OCI-LY7 (cell line): ENCODE data around the gene FAM210B. TPM values are rescaled to one million over a fixed set of nuclear protein-coding genes. Genes with fewer than 3 reads are reported as not detected.

Experiments
- BruUV-seq: library from RNA; stranded (reverse); fragments of 400-500 nt; replicated peaks from 2 replicates; lab custom pipeline; 2021; lab: Mats Ljungman, UMichigan
- CTCF ChIA-PET: fragments of 300-600 bp; sonication (Branson Sonifier 250); formaldehyde crosslinking; loops from one replicate; lab custom pipeline; 2022; ENCODE audit warnings: antibody characterized with exemption; ENCODE audit not compliant: unreplicated experiment; lab: Charles Lee
- POLR2A ChIA-PET: fragments of 300-600 bp; sonication (Branson Sonifier 250); formaldehyde crosslinking; loops from one replicate; lab custom pipeline; 2022; ENCODE audit warnings: antibody characterized with exemption; lab: Charles Lee
- DNase-seq: peaks from one replicate; pipeline ENCODE4 v3.0.0-alpha.2; 2015; ENCODE audit warnings: low spot score
- H2AFZ ChIP-seq: fragments of 200-600 bp; sonication (generic), shearing (Covaris generic); 2 replicates; pipeline ENCODE4 v1.6.1; 2014; ENCODE audit warnings: mild to moderate bottlenecking, antibody characterized with exemption, low read length, moderate library complexity
- H3K27ac ChIP-seq: fragments of 200-600 bp; sonication (generic); 2 replicates; pipeline ENCODE4 v1.5.1; 2014; ENCODE audit warnings: mixed run types, low read depth, mild to moderate bottlenecking, moderate library complexity, low read length, inconsistent platforms; ENCODE audit not compliant: poor library complexity, severe bottlenecking
- H3K36me3 ChIP-seq: fragments of 200-600 bp; sonication (generic); 2 replicates; pipeline ENCODE4 v1.6.1; 2014; ENCODE audit warnings: mild to moderate bottlenecking, antibody characterized with exemption, low read length, moderate library complexity, mixed read lengths; ENCODE audit not compliant: insufficient read depth
- H3K4me1 ChIP-seq: fragments of 200-600 bp; sonication (generic); 2 replicates; pipeline ENCODE4 v1.5.1; 2014; ENCODE audit warnings: mild to moderate bottlenecking, low read length; ENCODE audit not compliant: insufficient read depth, poor library complexity, severe bottlenecking
- H3K4me2 ChIP-seq: fragments of 200-600 bp; sonication (generic); 2 replicates; pipeline ENCODE4 v1.6.1; 2014; ENCODE audit warnings: mild to moderate bottlenecking, low read length
- H3K4me3 ChIP-seq: fragments of 200-600 bp; sonication (generic); 2 replicates; pipeline ENCODE4 v1.5.1; 2014; ENCODE audit warnings: mild to moderate bottlenecking, low read depth, low read length; ENCODE audit not compliant: poor library complexity, severe bottlenecking
- H3K79me2 ChIP-seq: fragments of 200-600 bp; sonication (generic); 2 replicates; pipeline ENCODE4 v1.6.1; 2016; ENCODE audit warnings: low read depth, mild to moderate bottlenecking, low read length, moderate library complexity, mixed read lengths; ENCODE audit not compliant: insufficient read depth
- H3K9me2 ChIP-seq: fragments of 200-600 bp; sonication (generic); 2 replicates; pipeline ENCODE4 v1.6.1; 2016; ENCODE audit warnings: mild to moderate bottlenecking, low read length, mixed read lengths; ENCODE audit not compliant: insufficient read depth
- H3K9me3 ChIP-seq: fragments of 200-600 bp; sonication (generic); 2 replicates; pipeline ENCODE4 v1.6.1; 2014; ENCODE audit warnings: mild to moderate bottlenecking, mixed run types, low read length, mixed read lengths
- H4K20me1 ChIP-seq: fragments of 200-600 bp; sonication (generic); 2 replicates; pipeline ENCODE4 v1.6.1; 2014; ENCODE audit warnings: mild to moderate bottlenecking, antibody characterized with exemption, low read length, moderate library complexity, mixed read lengths; ENCODE audit not compliant: insufficient read depth
- CTCF ChIP-seq: fragments of 200-600 bp; sonication (generic); conservative IDR thresholded peaks from 2 replicates; pipeline ENCODE4 v1.5.1; 2014; ENCODE audit warnings: mild to moderate bottlenecking, antibody characterized with exemption, low read length, moderate library complexity, mixed read lengths
- EZH2phosphoT487 ChIP-seq: fragments of 200-600 bp; sonication (generic); IDR thresholded peaks from 2 replicates; pipeline ENCODE4 v1.6.1; 2018; ENCODE audit warnings: low read depth, borderline replicate concordance, mild to moderate bottlenecking, mixed run types, antibody characterized with exemption, low read length, moderate library complexity, mixed read lengths
- intact Hi-C: fragments of 100-400 bp; cut with micrococcal nuclease; formaldehyde crosslinking; loops from one replicate; pipeline ENCODE4 v1.10.0; 2022; ENCODE audit not compliant: unreplicated experiment
- total RNA-seq, 2 experiments: library from RNA; depleted of rRNA in 1 of 2; stranded (reverse); fragments of >200 nt in 1 of 2; shearing (Covaris generic) in 1 of 2; gene quantifications; 2 replicates each; pipeline ENCODE4 v1.2.3, GENCODE V29; 2014 to 2022

Gene FAM210B
- total RNA-seq, 2 experiments from 2014 or later = 0.19 to 1.3 TPM

DNA sequence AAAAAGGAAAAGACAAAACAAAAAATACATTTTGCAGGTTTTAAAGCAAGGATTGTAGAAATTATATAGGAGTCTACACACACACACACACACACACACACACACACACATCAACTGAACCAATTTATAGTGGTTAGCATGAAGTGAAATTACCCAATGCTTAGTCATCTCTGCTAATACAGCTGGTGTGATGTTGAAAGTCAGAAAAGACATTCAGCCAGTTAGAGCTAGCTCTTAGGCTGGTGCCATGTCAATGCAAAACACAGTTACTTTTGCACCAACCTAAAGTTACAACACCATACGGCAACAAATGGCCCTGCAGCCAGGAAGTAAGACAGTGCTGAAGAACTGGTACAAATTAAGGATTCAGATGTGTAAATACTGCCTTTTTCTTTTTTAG is 15.2 kb downstream of the FAM210B start:
- Histone ChIP-seq H4K20me1 (peaks cover 12% of the 10 kb centered on the region; the same call in 1 of the 2 replicates), H3K9me3 (no peaks in the 10 kb centered on the region), H3K27ac (no peak overlapping the region), H3K36me3 (peaks cover 100% of the 10 kb centered on the region), H3K79me2 (peaks cover 45% of the 10 kb centered on the region), H3K4me1 (no peaks in the 10 kb centered on the region), H2AFZ (no peak overlapping the region), H3K4me2 (no peak overlapping the region), H3K9me2 (no peaks in the 10 kb centered on the region), H3K4me3 (no peak overlapping the region)
- DNase-seq = no peak
- TF ChIP-seq CTCF = no peak
- no peak for TF ChIP-seq EZH2phosphoT487
- POLR2A ChIA-PET = interaction anchor here (0.6 to 1.1 kb wide), 4 partner anchors 15 to 416 kb away, joined by 3 to 5 read pairs (median 3); partner anchors contain the start of gene FAM210B
- CTCF ChIA-PET = no interaction called here
- intact Hi-C loops = no loop called here
- no TSS peak for BruUV-seq

DNA sequence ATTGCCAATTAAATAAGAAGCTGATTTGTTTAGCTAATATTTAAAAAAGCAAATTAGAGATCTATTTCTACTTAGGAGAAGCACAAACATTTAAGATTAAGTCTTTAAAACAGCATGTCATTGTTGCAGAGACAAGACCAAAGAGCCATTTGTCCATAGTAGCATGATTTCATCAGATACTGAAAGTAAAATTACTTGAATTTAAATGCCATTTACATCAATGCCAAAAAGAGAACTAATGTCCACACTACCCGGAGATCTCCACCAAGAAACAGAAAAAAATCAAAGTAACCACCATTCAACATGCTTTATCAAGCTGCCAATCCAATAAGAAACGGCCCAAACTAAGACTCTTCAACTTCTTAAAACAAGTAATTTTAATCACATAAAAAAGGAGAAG is 17.6 kb downstream of the FAM210B start:
- ChIA-PET CTCF (interaction anchor here (0.6 kb wide), 1 partner anchor 313 kb away, joined by 3 read pairs; no protein-coding TSS in a partner anchor), POLR2A (interaction anchor here (1.4 kb wide), 1 partner anchor 10 kb away, joined by 3 read pairs; no protein-coding TSS in a partner anchor)
- Histone ChIP-seq H3K79me2 (peaks cover 62% of the 10 kb centered on the region), H3K36me3 (peaks cover 99% of the 10 kb centered on the region), H4K20me1 (peaks cover 7% of the 10 kb centered on the region; the same call in 1 of the 2 replicates), H3K9me3 (no peaks in the 10 kb centered on the region), H3K4me3 (no peak overlapping the region), H3K4me2 (no peak overlapping the region), H3K27ac (no peak overlapping the region), H2AFZ (no peak overlapping the region), H3K4me1 (no peaks in the 10 kb centered on the region), H3K9me2 (no peaks in the 10 kb centered on the region)
- intact Hi-C loops = no loop called here
- no peak for DNase-seq
- BruUV-seq = no TSS peak
- no peak for TF ChIP-seq EZH2phosphoT487
- no peak for TF ChIP-seq CTCF

DNA sequence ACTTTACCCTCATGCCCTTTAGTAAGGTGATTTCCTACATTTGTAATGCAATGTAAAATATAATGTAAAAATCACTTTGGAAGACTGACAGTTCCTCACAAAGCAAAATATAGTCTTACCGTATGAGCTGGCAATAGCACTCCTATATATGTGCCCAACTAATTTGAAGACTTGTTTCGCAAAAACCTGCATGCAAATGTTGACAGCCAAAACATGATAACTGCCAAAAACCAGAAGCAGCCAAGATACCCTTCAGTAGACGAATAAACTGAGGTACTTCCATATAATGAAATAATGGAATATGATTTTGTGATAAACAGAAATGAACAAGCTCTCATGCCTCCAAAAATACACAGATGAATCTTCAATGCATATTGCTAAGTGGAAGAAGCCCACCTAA is 19.6 kb downstream of the FAM210B start:
- Histone ChIP-seq H3K4me3 (no peak overlapping the region), H3K4me2 (no peak overlapping the region), H2AFZ (no peak overlapping the region), H4K20me1 (peaks cover 8% of the 10 kb centered on the region; the same call in 1 of the 2 replicates), H3K9me2 (no peaks in the 10 kb centered on the region), H3K27ac (no peak overlapping the region), H3K79me2 (peaks cover 70% of the 10 kb centered on the region), H3K9me3 (no peaks in the 10 kb centered on the region), H3K36me3 (peaks cover 99% of the 10 kb centered on the region), H3K4me1 (no peaks in the 10 kb centered on the region)
- CTCF ChIA-PET = no interaction called here
- no TSS peak for BruUV-seq
- POLR2A ChIA-PET = no interaction called here
- intact Hi-C loops = no loop called here
- DNase-seq = no peak
- TF ChIP-seq CTCF = no peak
- no peak for TF ChIP-seq EZH2phosphoT487
